H1 (cell line): ENCODE results near the gene GRIA3. TPM values are rescaled to one million over a fixed set of nuclear protein-coding genes. Genes with fewer than 3 reads are reported as not detected.

ENCODE experiments used
- CTBP2 ChIP-seq: IDR thresholded peaks from 2 replicates; pipeline ENCODE4 v1.7.0; 2011; ENCODE audit warnings: borderline replicate concordance, mild to moderate bottlenecking, moderate library complexity, mixed read lengths, low read length; ENCODE audit not compliant: insufficient read depth, insufficient read length
- HDAC6 ChIP-seq: IDR thresholded peaks from one replicate; pipeline ENCODE4 v1.7.1; 2012; ENCODE audit warnings: low read depth, mild to moderate bottlenecking, inconsistent platforms, low read length, moderate library complexity
- MAFK ChIP-seq: IDR thresholded peaks from 2 replicates; pipeline ENCODE4 v1.6.1; 2012; ENCODE audit warnings: low read depth, mild to moderate bottlenecking, improper control_type of control experiment, low read length
- polyA plus RNA-seq, 7 experiments: library from polyadenylated mRNA; depleted of rRNA in 3 of 7; stranded (reverse) in 5 of 7; unstranded in 2 of 7; fragments of >200 nt in 5 of 7; fragments of 200-250 nt in 2 of 7; gene quantifications; 1 replicate in 5 of 7; 2 replicates in 1 of 7; 4 replicates in 1 of 7; pipeline versions ENCODE4 v1.2.1 to v1.2.3, GENCODE V29; 2011 to 2013; ENCODE audit warnings: missing spikeins in 2 of 7, mixed read lengths in 2 of 7
- total RNA-seq: library from RNA; stranded (reverse); fragmentation: NEBNext Ultra II Directional; extraction: Animal tissue kit (Norgen Biotek cat#: 25700); gene quantifications from 2 replicates; pipeline ENCODE4 v1.2.1, GENCODE V29; 2021

GRIA3 gene
- total and polyA plus RNA-seq, 2 of the 8 experiments (the other 6 are each of a cell fraction or from before 2014, with no cell fraction given) = 2.6 to 3.0 TPM

GRCh38 chrX:123185721-123186120 lies 1.6 kb downstream of the GRIA3 start (continued):
- TF ChIP-seq CTBP2 (no peak), HDAC6 (no peak), MAFK (no peak)
